DOHH2 (cell line): ENCODE results near the gene KRTAP10-9.

Experiments used
- H3F3A ChIP-seq: fragments of 200-600 bp; sonication (generic), shearing (Covaris generic); 2 replicates; pipeline ENCODE4 v1.6.0; 2016; ENCODE audit warnings: antibody characterized with exemption, mild to moderate bottlenecking; ENCODE audit not compliant: control insufficient read depth, insufficient read depth
- H3K27ac ChIP-seq: fragments of 200-600 bp; sonication (generic); 2 replicates; pipeline ENCODE4 v1.5.1; 2014; ENCODE audit warnings: low read depth, mild to moderate bottlenecking, low read length, moderate library complexity
- H3K27me3 ChIP-seq: fragments of 200-600 bp; sonication (generic); 2 replicates; pipeline ENCODE4 v1.6.1; 2014; ENCODE audit warnings: mild to moderate bottlenecking, low read length, mixed read lengths; ENCODE audit not compliant: control insufficient read depth
- H3K36me3 ChIP-seq: fragments of 200-600 bp; sonication (generic); 2 replicates; pipeline ENCODE4 v1.6.1; 2014; ENCODE audit warnings: mild to moderate bottlenecking, low read length, moderate library complexity, mixed read lengths; ENCODE audit not compliant: control insufficient read depth
- H3K4me1 ChIP-seq: fragments of 200-600 bp; sonication (generic); 2 replicates; pipeline ENCODE4 v1.6.1; 2014; ENCODE audit warnings: mild to moderate bottlenecking, low read length, mixed read lengths; ENCODE audit not compliant: control insufficient read depth
- H3K4me2 ChIP-seq: fragments of 200-600 bp; sonication (generic); 2 replicates; pipeline ENCODE4 v1.6.0; 2014; ENCODE audit warnings: mild to moderate bottlenecking, low read length, moderate library complexity
- H3K4me3 ChIP-seq: fragments of 200-600 bp; sonication (generic); 2 replicates; pipeline ENCODE4 v1.5.1; 2014; ENCODE audit warnings: mild to moderate bottlenecking, low read length, mixed read lengths
- H3K79me2 ChIP-seq: fragments of 200-600 bp; sonication (generic); 2 replicates; pipeline ENCODE4 v1.6.1; 2014; ENCODE audit warnings: mild to moderate bottlenecking, low read length, mixed read lengths; ENCODE audit not compliant: control insufficient read depth
- H3K9me2 ChIP-seq: fragments of 200-600 bp; sonication (generic); replicated peaks from 2 replicates; pipeline ENCODE4 v1.6.1; 2014; ENCODE audit warnings: mild to moderate bottlenecking, low read length, mixed read lengths; ENCODE audit not compliant: control insufficient read depth
- H3K9me3 ChIP-seq: fragments of 200-600 bp; sonication (generic); 2 replicates; pipeline ENCODE4 v1.6.1; 2014; ENCODE audit warnings: antibody characterized with exemption, low read length, mixed read lengths; ENCODE audit not compliant: control insufficient read depth, insufficient read depth
- H4K20me1 ChIP-seq: fragments of 200-600 bp; sonication (generic); 2 replicates; pipeline ENCODE4 v1.6.0; 2014; ENCODE audit warnings: low read depth, mild to moderate bottlenecking, antibody characterized with exemption, low read length, moderate library complexity; ENCODE audit not compliant: control insufficient read depth, insufficient read depth
- EZH2phosphoT487 ChIP-seq: fragments of 200-600 bp; sonication (generic); IDR thresholded peaks from 2 replicates; pipeline ENCODE4 v1.6.1; 2017; ENCODE audit warnings: borderline replicate concordance, mild to moderate bottlenecking, antibody characterized with exemption, low read length, moderate library complexity, mixed read lengths
- TF ChIP-seq, protein P1 (sequence below): fragments of 200-600 bp; sonication (generic); IDR thresholded peaks from one replicate; pipeline ENCODE4 v1.5.1; 2014; ENCODE audit warnings: antibody characterized with exemption, mild to moderate bottlenecking, low read depth, low read length; ENCODE audit not compliant: poor library complexity, severe bottlenecking

KRTAP10-9 gene

DNA sequence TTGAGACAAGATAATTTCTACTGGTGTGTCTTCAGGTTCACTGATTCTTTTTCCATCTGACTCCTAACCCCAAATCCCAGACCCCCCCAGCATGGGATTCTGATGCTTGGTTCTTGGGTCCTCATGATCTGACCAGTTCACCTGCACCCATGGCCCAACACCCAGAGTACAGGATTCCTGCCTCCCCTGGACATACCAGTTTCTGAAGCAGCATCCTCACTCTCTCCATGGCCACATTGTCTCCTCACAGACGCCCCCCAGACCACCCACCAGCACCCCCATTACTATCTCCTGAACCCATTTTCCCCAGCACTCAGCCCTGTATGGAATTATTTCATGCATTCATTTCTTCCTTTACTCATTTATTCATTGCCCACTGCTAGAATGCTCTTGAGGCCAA lies 30.0 kb downstream of the KRTAP10-9 start:
- Histone ChIP-seq H3K4me2 (no peak overlapping the region), H3K4me3 (no peak overlapping the region), H4K20me1 (no peaks in the 10 kb centered on the region)

GRCh38 chr21:44657635-44658540 lies 31.0 kb downstream of the KRTAP10-9 start, which contains the start of gene KRTAP12-3:
KRTAP12-3 (plus strand) TSS chr21:44657932; CDS start chr21:44657980, 48 bp downstream.
- Histone ChIP-seq H3K27me3 (no peaks in the 10 kb centered on the region), H3K4me2 (no peak within 1 kb of the TSS), H3K4me3 (no peak within 1 kb of the TSS), H3K27ac (no peak within 1 kb of the TSS), H4K20me1 (no peaks in the 10 kb centered on the region), H3K4me1 (no peaks in the 10 kb centered on the region), H3K9me3 (no peaks in the 10 kb centered on the region), H3F3A (no peaks in the 10 kb centered on the region), H3K36me3 (no peaks in the 10 kb centered on the region), H3K9me2 (no peaks in the 10 kb centered on the region), H3K79me2 (no peaks in the 10 kb centered on the region)
- TF ChIP-seq, protein P1, sequence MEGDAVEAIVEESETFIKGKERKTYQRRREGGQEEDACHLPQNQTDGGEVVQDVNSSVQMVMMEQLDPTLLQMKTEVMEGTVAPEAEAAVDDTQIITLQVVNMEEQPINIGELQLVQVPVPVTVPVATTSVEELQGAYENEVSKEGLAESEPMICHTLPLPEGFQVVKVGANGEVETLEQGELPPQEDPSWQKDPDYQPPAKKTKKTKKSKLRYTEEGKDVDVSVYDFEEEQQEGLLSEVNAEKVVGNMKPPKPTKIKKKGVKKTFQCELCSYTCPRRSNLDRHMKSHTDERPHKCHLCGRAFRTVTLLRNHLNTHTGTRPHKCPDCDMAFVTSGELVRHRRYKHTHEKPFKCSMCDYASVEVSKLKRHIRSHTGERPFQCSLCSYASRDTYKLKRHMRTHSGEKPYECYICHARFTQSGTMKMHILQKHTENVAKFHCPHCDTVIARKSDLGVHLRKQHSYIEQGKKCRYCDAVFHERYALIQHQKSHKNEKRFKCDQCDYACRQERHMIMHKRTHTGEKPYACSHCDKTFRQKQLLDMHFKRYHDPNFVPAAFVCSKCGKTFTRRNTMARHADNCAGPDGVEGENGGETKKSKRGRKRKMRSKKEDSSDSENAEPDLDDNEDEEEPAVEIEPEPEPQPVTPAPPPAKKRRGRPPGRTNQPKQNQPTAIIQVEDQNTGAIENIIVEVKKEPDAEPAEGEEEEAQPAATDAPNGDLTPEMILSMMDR: no peak
- TF ChIP-seq EZH2phosphoT487: no peak

More for the DNA sequence above, 30.0 kb downstream of the KRTAP10-9 start:
- H3K9me3 ChIP-seq: no peaks in the 10 kb centered on the region
- TF ChIP-seq EZH2phosphoT487: no peak
- TF ChIP-seq, protein P1: no peak
- no peaks in the 10 kb centered on the region for H3K27me3 ChIP-seq
- no peaks in the 10 kb centered on the region for H3K9me2 ChIP-seq
- H3K36me3 ChIP-seq: no peaks in the 10 kb centered on the region
- H3F3A ChIP-seq: no peaks in the 10 kb centered on the region
- H3K27ac ChIP-seq: no peak overlapping the region
- H3K79me2 ChIP-seq: no peaks in the 10 kb centered on the region
- no peaks in the 10 kb centered on the region for H3K4me1 ChIP-seq

DNA sequence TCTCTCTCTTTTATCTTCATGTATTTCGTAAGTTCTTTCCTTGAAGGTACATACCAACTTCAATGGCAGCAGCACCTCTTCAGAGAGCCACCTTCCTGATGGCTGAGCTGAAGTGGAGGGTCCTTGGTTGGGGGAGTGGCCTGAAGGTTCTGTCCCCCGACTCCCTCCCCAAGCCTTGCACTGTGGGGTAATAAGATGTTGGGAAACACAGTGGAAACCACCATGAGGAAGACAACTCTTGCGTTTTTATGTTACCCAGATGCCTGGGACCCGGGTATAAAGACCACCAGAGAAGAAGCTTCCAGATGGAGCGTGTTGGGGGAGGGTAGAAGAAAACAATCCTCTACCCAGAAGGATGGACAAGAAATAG lies 31.6 kb downstream of the KRTAP10-9 start:
- H4K20me1 ChIP-seq: no peaks in the 10 kb centered on the region
- H3K27me3 ChIP-seq: no peaks in the 10 kb centered on the region
- no peaks in the 10 kb centered on the region for H3F3A ChIP-seq
- no peaks in the 10 kb centered on the region for H3K36me3 ChIP-seq
- H3K4me3 ChIP-seq: no peak overlapping the region
- no peak overlapping the region for H3K27ac ChIP-seq
- TF ChIP-seq EZH2phosphoT487: no peak
- TF ChIP-seq, protein P1: no peak
- H3K9me2 ChIP-seq: no peaks in the 10 kb centered on the region
- no peaks in the 10 kb centered on the region for H3K4me1 ChIP-seq
- H3K9me3 ChIP-seq: no peaks in the 10 kb centered on the region
- H3K4me2 ChIP-seq: no peak overlapping the region
- H3K79me2 ChIP-seq: no peaks in the 10 kb centered on the region
